Retinal pigment epithelial cell (primary cell): ENCODE measurements around the gene DENND5B.

Experiments
- DNase-seq: peaks from one replicate; pipeline ENCODE4 v3.0.0-alpha.2; 2010; ENCODE audit warnings: low read depth
- H3K4me3 ChIP-seq: 2 replicates; pipeline ENCODE4 v1.5.1; 2011; ENCODE audit warnings: mild to moderate bottlenecking, low read length, control low read depth, moderate library complexity
- TF ChIP-seq, protein P1 (sequence below): conservative IDR thresholded peaks from 2 replicates; pipeline ENCODE4 v1.5.1; 2011; ENCODE audit warnings: low read depth, low read length, control low read depth, inconsistent platforms

DENND5B gene

GRCh38 chr12:31456562-31456961 is 134.4 kb downstream of the DENND5B start:
- DNase-seq, result no peak
- H3K4me3 ChIP-seq, result no peak overlapping the region
- TF ChIP-seq, protein P1, sequence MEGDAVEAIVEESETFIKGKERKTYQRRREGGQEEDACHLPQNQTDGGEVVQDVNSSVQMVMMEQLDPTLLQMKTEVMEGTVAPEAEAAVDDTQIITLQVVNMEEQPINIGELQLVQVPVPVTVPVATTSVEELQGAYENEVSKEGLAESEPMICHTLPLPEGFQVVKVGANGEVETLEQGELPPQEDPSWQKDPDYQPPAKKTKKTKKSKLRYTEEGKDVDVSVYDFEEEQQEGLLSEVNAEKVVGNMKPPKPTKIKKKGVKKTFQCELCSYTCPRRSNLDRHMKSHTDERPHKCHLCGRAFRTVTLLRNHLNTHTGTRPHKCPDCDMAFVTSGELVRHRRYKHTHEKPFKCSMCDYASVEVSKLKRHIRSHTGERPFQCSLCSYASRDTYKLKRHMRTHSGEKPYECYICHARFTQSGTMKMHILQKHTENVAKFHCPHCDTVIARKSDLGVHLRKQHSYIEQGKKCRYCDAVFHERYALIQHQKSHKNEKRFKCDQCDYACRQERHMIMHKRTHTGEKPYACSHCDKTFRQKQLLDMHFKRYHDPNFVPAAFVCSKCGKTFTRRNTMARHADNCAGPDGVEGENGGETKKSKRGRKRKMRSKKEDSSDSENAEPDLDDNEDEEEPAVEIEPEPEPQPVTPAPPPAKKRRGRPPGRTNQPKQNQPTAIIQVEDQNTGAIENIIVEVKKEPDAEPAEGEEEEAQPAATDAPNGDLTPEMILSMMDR, result no peak

DNA sequence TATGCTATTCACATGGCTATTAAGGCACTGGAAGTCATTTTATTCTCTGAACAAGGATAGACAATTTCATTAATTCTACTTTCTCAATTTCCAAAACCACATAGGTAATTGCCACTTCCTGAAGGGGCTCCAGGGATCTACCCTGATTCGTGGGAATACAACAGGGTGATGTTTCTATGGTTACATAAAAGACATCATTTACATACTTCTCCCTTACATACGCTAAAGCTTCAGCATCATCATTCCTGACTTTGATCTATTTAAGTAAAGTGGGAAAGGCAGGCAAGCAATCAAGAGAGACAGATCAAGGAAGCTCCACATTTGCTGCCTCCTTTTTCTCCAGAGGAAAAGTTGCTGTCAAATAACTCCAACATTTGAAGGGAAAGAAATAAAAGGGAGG is 146.2 kb downstream of the DENND5B start:
- H3K4me3 ChIP-seq, result no peak overlapping the region
- no peak for DNase-seq
- TF ChIP-seq, protein P1, result no peak

- DNase-seq, result no peak
- TF ChIP-seq, protein P1, result no peak
- H3K4me3 ChIP-seq, result no peak overlapping the region
Observed at GRCh38 chr12:31440586-31440985, 150.3 kb downstream of the DENND5B start.

DNA sequence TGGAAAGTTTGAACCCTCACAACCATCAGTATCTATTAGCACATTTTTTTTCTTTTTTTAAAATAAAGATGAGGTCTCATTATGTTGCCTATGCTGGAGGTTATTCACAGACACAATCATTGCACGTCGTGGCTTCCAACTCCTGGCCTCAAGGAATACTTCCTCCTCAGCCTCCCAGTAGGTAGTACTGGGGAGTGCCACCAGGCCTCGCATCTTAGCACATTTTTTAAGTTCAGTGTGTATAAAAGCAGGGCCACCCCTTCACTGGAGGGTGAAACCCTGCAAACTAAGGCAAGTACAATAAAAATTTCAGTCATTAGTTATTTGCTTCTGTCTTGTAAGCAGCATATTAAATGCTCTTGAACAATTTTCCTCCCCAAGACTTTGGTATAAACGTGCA is 150.8 kb downstream of the DENND5B start:
- no peak overlapping the region for H3K4me3 ChIP-seq
- TF ChIP-seq, protein P1, result no peak
- DNase-seq, result no peak

GRCh38 chr12:31431721-31432240 is 159.2 kb downstream of the DENND5B start:
- DNase-seq, result no peak
- no peak overlapping the region for H3K4me3 ChIP-seq
- TF ChIP-seq, protein P1, result no peak

DNA sequence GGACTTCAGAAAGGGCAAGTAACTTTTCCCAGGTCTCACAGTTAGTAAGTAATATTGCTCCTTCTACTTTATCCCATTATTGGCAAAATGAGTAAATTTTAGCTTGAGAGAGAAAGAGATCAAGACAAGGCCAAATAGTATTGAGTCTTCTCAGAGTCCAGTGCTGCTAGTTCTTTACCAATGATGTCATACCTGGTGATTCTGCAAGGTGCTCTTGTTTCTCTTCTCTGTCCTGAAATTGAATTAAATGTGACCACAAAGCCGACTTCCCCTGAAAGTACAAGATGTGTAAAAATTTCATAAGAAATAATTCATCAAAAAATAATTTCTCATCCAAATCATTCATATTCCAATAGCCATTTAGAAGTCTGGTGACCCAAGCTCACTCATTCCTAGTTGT is 167.5 kb downstream of the DENND5B start:
- TF ChIP-seq, protein P1, result no peak
- no peak for DNase-seq
- H3K4me3 ChIP-seq, result no peak overlapping the region

- H3K4me3 ChIP-seq, result no peak overlapping the region
- TF ChIP-seq, protein P1, result no peak
- DNase-seq, result no peak
Observed at GRCh38 chr12:31412292-31412801, 178.6 kb downstream of the DENND5B start.
